Measurements from ENCODE around the gene FCRL6. TPM values are rescaled to one million over a fixed set of nuclear protein-coding genes. Genes with fewer than 3 reads are reported as not detected.

The FCRL6 gene
- total RNA-seq, 2 experiments from 2014 or later: 0.42 to 0.76 TPM

DNA sequence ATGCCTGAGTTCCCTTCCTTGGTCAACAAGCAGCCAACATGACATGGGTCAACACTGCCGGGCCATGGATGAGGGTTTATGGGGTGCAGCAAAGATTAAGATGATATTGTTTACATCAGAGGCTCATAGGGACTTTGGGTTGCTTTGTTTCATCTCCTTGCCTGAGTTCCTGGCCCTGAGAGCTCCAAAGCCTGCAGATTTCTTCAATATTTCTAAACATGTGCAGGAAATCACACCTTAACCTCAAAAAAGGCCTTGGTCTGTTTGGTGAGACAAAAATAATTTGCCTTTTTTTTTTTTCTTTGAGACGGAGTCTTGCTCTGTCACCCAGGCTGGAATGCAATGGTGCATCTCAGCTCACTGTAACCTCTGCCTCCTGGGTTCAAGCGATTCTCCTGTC lies 25.4 kb downstream of the FCRL6 start:
- H3K36me3 Mint-ChIP-seq (ENCODE audit: low read depth): peaks cover 12% of the 10 kb centered on the region
- H3K4me1 Mint-ChIP-seq (ENCODE audit: low read depth): peaks cover 53% of the 10 kb centered on the region
- H3K4me3 Mint-ChIP-seq: peak overlapping the region; percentile 44
- DNase-seq (peak; percentile 33), ATAC-seq (peak; percentile 16)
- ChIA-PET CTCF (interaction anchor here (0.9 to 7.3 kb wide), 7 partner anchors 13 to 63 kb away, joined by 3 to 64 read pairs (median 5); partner anchors contain the start of genes DUSP23 and FCRL6), POLR2A (interaction anchor here (0.6 to 1.9 kb wide), 3 partner anchors 15 to 95 kb away, joined by 3 to 5 read pairs (median 4); no protein-coding TSS in a partner anchor)
- H3K27ac Mint-ChIP-seq: peak overlapping the region; percentile 79
- peaks cover 49% of the 10 kb centered on the region for H3K27me3 Mint-ChIP-seq (ENCODE audit: low read depth)
- no peaks in the 10 kb centered on the region for H3K9me3 Mint-ChIP-seq (ENCODE audit: insufficient read depth)

DNA sequence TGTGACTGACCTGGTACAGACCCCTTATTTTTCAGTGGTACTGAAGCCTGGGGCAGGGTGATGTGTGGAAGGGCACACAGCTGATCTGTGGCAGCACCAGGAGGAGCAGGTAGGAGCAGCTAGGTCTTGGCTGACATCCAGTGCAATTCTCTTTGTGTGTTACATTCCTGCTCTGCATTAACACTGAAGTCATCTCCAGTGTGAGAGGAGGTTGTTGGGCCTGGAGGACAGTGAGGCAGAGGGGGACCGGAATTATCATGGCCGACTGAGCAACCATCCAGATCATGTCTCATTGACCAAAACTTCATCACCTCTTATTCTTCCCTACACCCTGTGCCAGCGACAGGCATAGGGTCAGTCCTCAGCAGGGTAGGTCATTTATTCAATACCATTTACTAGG lies 26.0 kb downstream of the FCRL6 start:
- CTCF ChIA-PET: interaction anchor here (0.9 to 7.3 kb wide), 6 partner anchors 15 to 64 kb away, joined by 3 to 64 read pairs (median 4); partner anchors contain the start of genes DUSP23 and FCRL6
- H3K36me3 Mint-ChIP-seq (ENCODE audit: low read depth): peaks cover 12% of the 10 kb centered on the region
- H3K27ac Mint-ChIP-seq: no peak overlapping the region
- H3K27me3 Mint-ChIP-seq (ENCODE audit: low read depth): peaks cover 43% of the 10 kb centered on the region
- no peaks in the 10 kb centered on the region for H3K9me3 Mint-ChIP-seq (ENCODE audit: insufficient read depth)
- DNase-seq: no peak
- no peak for ATAC-seq
- H3K4me1 Mint-ChIP-seq (ENCODE audit: low read depth): peaks cover 53% of the 10 kb centered on the region
- H3K4me3 Mint-ChIP-seq: no peak overlapping the region
- POLR2A ChIA-PET: interaction anchor here (0.6 kb wide), 1 partner anchor 25 kb away, joined by 3 read pairs; no protein-coding TSS in a partner anchor

DNA sequence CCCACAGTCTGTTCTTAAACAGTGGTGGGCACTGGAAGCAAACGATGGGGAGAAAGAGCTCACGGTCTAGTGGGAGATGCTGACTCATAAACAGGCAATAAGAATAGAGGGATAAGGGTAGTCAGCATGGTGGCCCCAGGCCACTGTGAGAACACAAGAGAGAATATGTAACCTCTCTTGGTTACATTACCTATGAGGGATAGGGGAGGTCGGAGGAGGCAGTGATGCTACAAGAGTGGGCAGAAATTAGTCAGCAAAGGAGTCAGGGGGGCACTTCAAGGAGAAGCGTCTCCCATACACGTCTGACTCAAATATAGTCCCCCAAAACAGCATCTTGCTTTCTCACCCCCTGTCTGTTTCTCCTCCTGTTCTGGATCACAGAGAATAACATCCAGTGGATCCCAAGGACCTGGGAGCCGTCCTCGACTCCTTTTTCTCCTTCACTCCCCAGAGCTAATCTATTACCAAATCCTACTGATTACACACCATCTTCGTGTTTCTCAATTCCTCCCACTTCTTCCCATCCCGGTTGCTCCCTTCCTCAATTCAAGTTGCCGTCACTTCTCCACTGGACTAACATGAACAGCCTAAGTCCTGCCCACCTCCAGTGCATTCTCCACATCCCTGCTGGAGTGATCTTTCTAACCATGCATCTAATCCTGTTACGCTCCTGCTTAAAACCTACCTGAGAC lies 26.6 kb downstream of the FCRL6 start:
- DNase-seq (no peak), ATAC-seq (no peak)
- peaks cover 12% of the 10 kb centered on the region for H3K36me3 Mint-ChIP-seq (ENCODE audit: low read depth)
- no peak overlapping the region for H3K4me3 Mint-ChIP-seq
- ChIA-PET CTCF (interaction anchor here (1.6 to 7.3 kb wide), 4 partner anchors 13 to 63 kb away, joined by 3 to 64 read pairs (median 4); partner anchors contain the start of gene FCRL6), POLR2A (no interaction called here)
- no peak overlapping the region for H3K27ac Mint-ChIP-seq
- H3K27me3 Mint-ChIP-seq (ENCODE audit: low read depth): peaks cover 43% of the 10 kb centered on the region
- no peaks in the 10 kb centered on the region for H3K9me3 Mint-ChIP-seq (ENCODE audit: insufficient read depth)
- H3K4me1 Mint-ChIP-seq (ENCODE audit: low read depth): peaks cover 53% of the 10 kb centered on the region

DNA sequence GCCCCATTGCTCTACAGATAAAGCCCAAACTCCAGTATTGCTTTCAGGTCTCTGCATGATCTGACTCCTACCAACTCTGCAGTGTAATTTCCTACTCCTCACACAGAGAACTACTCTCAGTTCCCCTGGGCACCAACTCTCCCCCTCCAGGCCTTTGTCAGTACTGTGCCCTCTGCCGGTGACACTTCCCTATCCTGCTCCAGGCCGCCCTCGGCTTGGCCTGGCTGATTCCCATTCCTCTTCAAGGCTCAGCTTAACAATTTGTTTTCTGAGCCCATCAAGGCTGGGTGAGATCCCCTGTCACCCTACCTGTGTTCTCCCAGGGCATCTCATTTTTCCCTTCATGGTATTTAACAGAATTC lies 27.1 kb downstream of the FCRL6 start:
- H3K27ac Mint-ChIP-seq: no peak overlapping the region
- ChIA-PET POLR2A (no interaction called here), CTCF (interaction anchor here (1.6 to 7.3 kb wide), 4 partner anchors 12 to 63 kb away, joined by 3 to 64 read pairs (median 4); partner anchors contain the start of gene FCRL6)
- H3K27me3 Mint-ChIP-seq (ENCODE audit: low read depth): peaks cover 40% of the 10 kb centered on the region
- DNase-seq (no peak), ATAC-seq (no peak)
- no peaks in the 10 kb centered on the region for H3K9me3 Mint-ChIP-seq (ENCODE audit: insufficient read depth)
- peaks cover 50% of the 10 kb centered on the region for H3K4me1 Mint-ChIP-seq (ENCODE audit: low read depth)
- peaks cover 12% of the 10 kb centered on the region for H3K36me3 Mint-ChIP-seq (ENCODE audit: low read depth)
- H3K4me3 Mint-ChIP-seq: no peak overlapping the region

DNA sequence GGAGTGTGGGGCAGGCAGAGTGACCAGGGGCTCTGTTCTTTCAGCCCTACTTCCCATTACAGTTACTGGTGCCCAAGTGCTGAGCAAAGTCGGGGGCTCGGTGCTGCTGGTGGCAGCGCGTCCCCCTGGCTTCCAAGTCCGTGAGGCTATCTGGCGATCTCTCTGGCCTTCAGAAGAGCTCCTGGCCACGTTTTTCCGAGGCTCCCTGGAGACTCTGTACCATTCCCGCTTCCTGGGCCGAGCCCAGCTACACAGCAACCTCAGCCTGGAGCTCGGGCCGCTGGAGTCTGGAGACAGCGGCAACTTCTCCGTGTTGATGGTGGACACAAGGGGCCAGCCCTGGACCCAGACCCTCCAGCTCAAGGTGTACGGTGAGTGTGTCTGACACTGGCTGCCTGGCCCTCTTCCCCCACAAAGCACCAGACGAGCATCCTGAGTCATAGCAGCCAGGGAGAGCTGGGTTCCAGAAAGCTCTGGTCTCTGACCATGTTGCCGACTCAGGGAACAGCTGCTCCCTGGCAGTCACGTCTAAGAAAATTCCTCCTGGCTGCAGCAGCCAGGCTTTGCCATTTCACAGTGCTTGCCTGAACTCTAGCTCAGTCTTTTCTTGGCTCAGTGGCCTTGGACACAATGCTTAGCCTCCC lies 27.8 kb downstream of the FCRL6 start:
- no peak for DNase-seq
- POLR2A ChIA-PET: no interaction called here
- H3K4me3 Mint-ChIP-seq: no peak overlapping the region
- ATAC-seq: no peak
- H3K9me3 Mint-ChIP-seq (ENCODE audit: insufficient read depth): no peaks in the 10 kb centered on the region
- peaks cover 12% of the 10 kb centered on the region for H3K36me3 Mint-ChIP-seq (ENCODE audit: low read depth)
- H3K27ac Mint-ChIP-seq: no peak overlapping the region
- H3K4me1 Mint-ChIP-seq (ENCODE audit: low read depth): peaks cover 44% of the 10 kb centered on the region
- CTCF ChIA-PET: interaction anchor here (1.6 to 7.3 kb wide), 4 partner anchors 12 to 62 kb away, joined by 3 to 64 read pairs (median 4); partner anchors contain the start of gene FCRL6
- H3K27me3 Mint-ChIP-seq (ENCODE audit: low read depth): peaks cover 34% of the 10 kb centered on the region

DNA sequence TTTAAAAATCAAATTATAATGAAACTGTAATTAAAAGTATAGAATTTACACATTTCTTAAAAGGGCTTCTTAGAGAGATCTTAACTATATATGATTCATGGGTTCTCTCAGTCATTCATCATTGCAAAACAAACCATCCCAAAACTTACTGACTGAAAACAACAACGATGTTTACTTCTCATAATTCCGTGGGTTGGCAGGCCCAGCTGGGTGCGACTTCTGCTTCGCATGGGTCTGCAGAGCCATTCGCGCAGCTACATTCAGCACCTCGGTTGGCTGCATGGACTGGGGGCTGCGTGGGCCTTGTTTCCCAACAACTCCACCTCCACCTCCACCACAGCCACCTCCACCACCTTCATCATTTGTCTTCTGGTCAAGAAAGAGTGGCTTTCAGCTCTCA lies 28.6 kb downstream of the FCRL6 start:
- Mint-ChIP-seq H3K27ac (no peak overlapping the region), H3K36me3 (ENCODE audit: low read depth) (peaks cover 12% of the 10 kb centered on the region), H3K27me3 (ENCODE audit: low read depth) (peaks cover 31% of the 10 kb centered on the region), H3K4me1 (ENCODE audit: low read depth) (peaks cover 37% of the 10 kb centered on the region), H3K4me3 (no peak overlapping the region), H3K9me3 (ENCODE audit: insufficient read depth) (no peaks in the 10 kb centered on the region)
- ChIA-PET POLR2A (no interaction called here), CTCF (interaction anchor here (1.1 to 1.4 kb wide), 2 partner anchors 13 to 14 kb away, joined by 3 to 4 read pairs; no protein-coding TSS in a partner anchor)
- ATAC-seq (no peak), DNase-seq (no peak)

DNA sequence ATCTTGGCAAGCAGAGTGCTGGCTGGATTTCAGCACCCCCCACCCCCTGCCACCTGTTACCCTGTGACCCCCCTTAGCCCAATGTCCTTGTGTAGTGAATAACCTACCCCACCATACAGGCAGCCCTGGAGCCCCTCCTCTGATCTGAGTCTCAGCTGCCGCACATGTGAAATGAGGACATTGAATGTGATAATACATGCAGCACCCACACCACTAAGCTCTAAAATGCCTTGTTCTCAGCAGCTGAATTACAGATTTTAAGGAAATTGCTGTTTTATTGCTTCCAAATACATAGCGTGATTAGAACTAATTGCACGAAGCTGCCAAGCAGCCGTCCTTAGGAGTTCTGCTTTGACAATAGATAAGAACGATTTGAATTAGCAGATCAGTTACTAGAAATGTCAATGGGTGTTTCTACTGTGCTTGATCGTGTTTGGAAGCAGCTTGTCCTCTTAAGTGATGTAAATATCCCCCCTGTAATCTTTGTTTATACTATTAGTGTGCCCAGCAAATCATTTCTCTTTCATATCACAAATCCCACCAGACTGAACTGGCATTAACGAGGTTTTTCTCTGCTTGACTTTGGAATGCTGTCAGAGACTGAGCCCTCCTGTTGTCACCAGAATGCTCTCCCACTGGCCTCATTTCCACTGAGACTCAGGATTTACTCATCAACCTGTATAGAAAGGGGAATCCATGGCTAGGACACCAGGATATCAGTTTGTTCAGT lies 29.4 kb downstream of the FCRL6 start:
- no peak for DNase-seq
- no peak overlapping the region for H3K4me3 Mint-ChIP-seq
- POLR2A ChIA-PET: no interaction called here
- peaks cover 12% of the 10 kb centered on the region for H3K36me3 Mint-ChIP-seq (ENCODE audit: low read depth)
- CTCF ChIA-PET: interaction anchor here (0.5 to 4.0 kb wide), 8 partner anchors 13 to 176 kb away, joined by 3 to 22 read pairs (median 3); no protein-coding TSS in a partner anchor
- peaks cover 33% of the 10 kb centered on the region for H3K27me3 Mint-ChIP-seq (ENCODE audit: low read depth)
- no peak for ATAC-seq
- H3K27ac Mint-ChIP-seq: no peak overlapping the region
- peaks cover 29% of the 10 kb centered on the region for H3K4me1 Mint-ChIP-seq (ENCODE audit: low read depth)
- H3K9me3 Mint-ChIP-seq (ENCODE audit: insufficient read depth): no peaks in the 10 kb centered on the region

DNA sequence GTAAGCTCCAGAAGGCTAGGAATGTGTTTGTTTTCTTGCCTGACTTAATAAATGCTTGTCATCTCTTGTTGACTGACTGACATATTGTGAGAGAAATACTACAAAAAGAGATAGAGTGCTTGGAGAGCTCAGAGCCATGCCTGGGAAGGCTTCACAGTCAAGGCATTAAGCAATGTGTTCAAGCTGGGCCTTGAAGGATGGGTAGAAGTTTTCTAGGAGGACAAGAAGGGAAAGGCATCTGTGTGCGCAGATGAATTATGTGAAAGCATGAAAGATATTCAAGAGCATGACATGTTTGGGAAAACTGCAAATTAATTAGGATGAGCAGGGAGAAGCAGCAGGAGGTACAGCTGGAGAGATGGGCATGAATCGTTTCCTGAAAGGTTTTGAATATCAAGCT lies 30.1 kb downstream of the FCRL6 start:
- Mint-ChIP-seq H3K4me1 (ENCODE audit: low read depth) (peaks cover 21% of the 10 kb centered on the region), H3K36me3 (ENCODE audit: low read depth) (peaks cover 10% of the 10 kb centered on the region), H3K27ac (no peak overlapping the region), H3K4me3 (no peak overlapping the region), H3K9me3 (ENCODE audit: insufficient read depth) (no peaks in the 10 kb centered on the region), H3K27me3 (ENCODE audit: low read depth) (peaks cover 34% of the 10 kb centered on the region)
- ChIA-PET CTCF (interaction anchor here (0.5 to 4.0 kb wide), 7 partner anchors 16 to 175 kb away, joined by 3 to 22 read pairs (median 4); no protein-coding TSS in a partner anchor), POLR2A (no interaction called here)
- DNase-seq: no peak
- no peak for ATAC-seq

DNA sequence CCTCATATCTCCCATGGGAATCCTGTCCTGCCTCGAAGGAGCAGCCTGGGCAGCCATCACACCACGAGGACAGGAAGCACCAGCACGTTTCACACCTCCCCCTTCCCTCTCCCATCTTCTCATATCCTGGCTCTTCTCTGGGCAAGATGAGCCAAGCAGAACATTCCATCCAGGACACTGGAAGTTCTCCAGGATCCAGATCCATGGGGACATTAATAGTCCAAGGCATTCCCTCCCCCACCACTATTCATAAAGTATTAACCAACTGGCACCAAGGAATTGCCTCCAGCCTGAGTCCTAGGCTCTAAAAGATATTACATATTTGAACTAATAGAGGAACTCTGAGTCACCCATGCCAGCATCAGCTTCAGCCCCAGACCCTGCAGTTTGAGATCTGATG lies 33.2 kb downstream of the FCRL6 start:
- Mint-ChIP-seq H3K36me3 (ENCODE audit: low read depth) (no peaks in the 10 kb centered on the region), H3K4me1 (ENCODE audit: low read depth) (peaks cover 8% of the 10 kb centered on the region), H3K27me3 (ENCODE audit: low read depth) (peaks cover 24% of the 10 kb centered on the region), H3K4me3 (no peak overlapping the region), H3K9me3 (ENCODE audit: insufficient read depth) (no peaks in the 10 kb centered on the region), H3K27ac (no peak overlapping the region)
- POLR2A ChIA-PET: interaction anchor here (1.4 kb wide), 1 partner anchor 8 kb away, joined by 4 read pairs; no protein-coding TSS in a partner anchor
- CTCF ChIA-PET: interaction anchor here (1.2 to 2.0 kb wide), 4 partner anchors 15 to 172 kb away, joined by 3 to 7 read pairs (median 6); no protein-coding TSS in a partner anchor
- ATAC-seq (no peak), DNase-seq (no peak)

DNA sequence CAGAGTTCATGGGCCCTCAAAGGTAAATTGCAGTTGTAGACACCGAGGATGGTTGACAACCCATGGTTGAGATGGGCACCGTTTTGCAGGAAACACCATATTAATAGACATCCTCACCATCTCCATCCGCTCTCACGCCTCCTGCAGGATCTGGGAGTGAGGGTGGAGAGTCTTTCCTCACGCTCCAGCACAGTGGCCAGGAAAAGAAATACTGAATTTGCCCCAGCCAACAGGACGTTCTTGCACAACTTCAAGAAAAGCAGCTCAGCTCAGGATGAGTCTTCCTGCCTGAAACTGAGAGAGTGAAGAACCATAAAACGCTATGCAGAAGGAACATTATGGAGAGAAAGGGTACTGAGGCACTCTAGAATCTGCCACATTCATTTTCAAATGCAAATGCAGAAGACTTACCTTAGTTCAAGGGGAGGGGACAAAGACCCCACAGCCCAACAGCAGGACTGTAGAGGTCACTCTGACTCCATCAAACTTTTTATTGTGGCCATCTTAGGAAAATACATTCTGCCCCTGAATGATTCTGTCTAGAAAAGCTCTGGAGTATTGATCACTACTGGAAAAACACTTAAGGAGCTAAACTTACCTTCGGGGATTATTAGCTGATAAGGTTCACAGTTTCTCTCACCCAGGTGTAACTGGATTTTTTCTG lies 33.8 kb downstream of the FCRL6 start:
- no peak overlapping the region for H3K27ac Mint-ChIP-seq
- no peak overlapping the region for H3K4me3 Mint-ChIP-seq
- CTCF ChIA-PET: interaction anchor here (0.6 to 2.0 kb wide), 5 partner anchors 14 to 457 kb away, joined by 3 to 7 read pairs (median 6); no protein-coding TSS in a partner anchor
- DNase-seq: no peak
- no peaks in the 10 kb centered on the region for H3K36me3 Mint-ChIP-seq (ENCODE audit: low read depth)
- POLR2A ChIA-PET: no interaction called here
- no peaks in the 10 kb centered on the region for H3K9me3 Mint-ChIP-seq (ENCODE audit: insufficient read depth)
- H3K27me3 Mint-ChIP-seq (ENCODE audit: low read depth): peaks cover 20% of the 10 kb centered on the region
- no peak for ATAC-seq
- peaks cover 8% of the 10 kb centered on the region for H3K4me1 Mint-ChIP-seq (ENCODE audit: low read depth)

DNA sequence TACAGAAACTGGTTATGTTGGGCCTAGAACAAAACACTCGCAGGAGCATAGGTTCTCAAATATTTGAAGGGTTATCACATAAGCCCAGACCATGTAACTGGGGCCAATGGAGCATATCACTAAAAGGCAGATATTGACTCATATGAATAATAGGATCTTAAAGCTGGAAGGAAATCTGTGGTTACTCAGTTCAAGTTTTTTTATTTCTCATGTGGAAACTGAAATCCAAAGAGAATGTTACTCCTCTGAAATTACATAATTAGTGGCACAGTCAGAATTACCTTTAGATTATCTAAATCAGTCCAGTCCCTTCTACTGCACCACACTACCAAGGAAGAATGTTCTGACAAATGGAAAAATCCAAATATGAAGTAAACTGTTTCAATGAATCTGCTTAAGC lies 36.6 kb downstream of the FCRL6 start:
- CTCF ChIA-PET: interaction anchor here (3.4 kb wide), 1 partner anchor 12 kb away, joined by 10 read pairs; the partner anchor contains the start of gene SLAMF8
- Mint-ChIP-seq H3K9me3 (ENCODE audit: insufficient read depth) (no peaks in the 10 kb centered on the region), H3K4me3 (no peak overlapping the region), H3K27ac (no peak overlapping the region), H3K36me3 (ENCODE audit: low read depth) (no peaks in the 10 kb centered on the region), H3K27me3 (ENCODE audit: low read depth) (peaks cover 10% of the 10 kb centered on the region), H3K4me1 (ENCODE audit: low read depth) (peaks cover 8% of the 10 kb centered on the region)
- ATAC-seq (no peak), DNase-seq (no peak)
- POLR2A ChIA-PET: no interaction called here

Measured in activated CD8-positive, alpha-beta T cell treated with anti-CD3 and anti-CD28 coated beads, Interleukin-2, amount 10 ng/mL, durations not matched to agents 7 days and 5 days (primary cell).